COR-L47 (cell line): ENCODE measurements around the gene MYLK4.
A peak's percentile ranks its signal among the peaks of the same experiment; 100 is the strongest.
"Not testable (repeated sequence)": the region's sequence is repeated elsewhere in the genome, so short reads cannot be mapped to it uniquely, and the experiment has no call there.

Experiments
- DNase-seq: peaks from one replicate; lab custom pipeline; 2025; lab: John Stamatoyannopoulos, UW

MYLK4 gene

GRCh38 chr6:2777249-2777648 lies 26.5 kb upstream of the MYLK4 start:
- no peak for DNase-seq

GRCh38 chr6:2775003-2775402 lies 24.3 kb upstream of the MYLK4 start:
- no peak for DNase-seq

GRCh38 chr6:2773449-2773848 lies 22.7 kb upstream of the MYLK4 start:
- DNase-seq = no peak

- DNase-seq = no peak
Observed at GRCh38 chr6:2772840-2773239, 22.1 kb upstream of the MYLK4 start.

- no peak for DNase-seq
Observed at GRCh38 chr6:2771079-2771478, 20.4 kb upstream of the MYLK4 start.

GRCh38 chr6:2770171-2770570 lies 19.4 kb upstream of the MYLK4 start:
- peak; percentile 50 for DNase-seq

- DNase-seq = no peak
Observed at GRCh38 chr6:2768696-2769095, 18.0 kb upstream of the MYLK4 start.

GRCh38 chr6:2767657-2768524 lies 17.2 kb upstream of the MYLK4 start:
- no peak for DNase-seq

GRCh38 chr6:2766767-2767656 lies 16.3 kb upstream of the MYLK4 start:
- DNase-seq = no peak

GRCh38 chr6:2765896-2766766 lies 15.4 kb upstream of the MYLK4 start:
- peak; percentile 30 for DNase-seq

- peak; percentile 99 for DNase-seq
Observed at GRCh38 chr6:2765166-2765895, 14.6 kb upstream of the MYLK4 start, which contains the start of gene WRNIP1. TSS of gene WRNIP1 (plus strand) at chr6:2765393. CDS start at chr6:2765623, 230 bp downstream.

GRCh38 chr6:2764610-2765165 lies 14.0 kb upstream of the MYLK4 start:
- DNase-seq = peak; percentile 84

GRCh38 chr6:2763876-2764540 lies 13.3 kb upstream of the MYLK4 start:
- peak; percentile 17 for DNase-seq

- no peak for DNase-seq
Observed at GRCh38 chr6:2763345-2763841, 12.7 kb upstream of the MYLK4 start.

- DNase-seq = not testable (repeated sequence)
Observed at GRCh38 chr6:2762868-2763267, 12.1 kb upstream of the MYLK4 start.

GRCh38 chr6:2760882-2761842 lies 10.4 kb upstream of the MYLK4 start:
- DNase-seq = no peak

- no peak for DNase-seq
Observed at GRCh38 chr6:2758980-2759379, 8.3 kb upstream of the MYLK4 start.

- DNase-seq = no peak
Observed at GRCh38 chr6:2756687-2757224, 6.0 kb upstream of the MYLK4 start.

- DNase-seq = no peak
Observed at GRCh38 chr6:2756241-2756640, 5.5 kb upstream of the MYLK4 start.
